Skeletal muscle tissue (tissue), 4 donors: Measurements from ENCODE around the gene FANCD2. TPM values are rescaled to one million over a fixed set of nuclear protein-coding genes. Genes with fewer than 3 reads are reported as not detected.

Experiments
- H3K27ac ChIP-seq: one replicate; pipeline ENCODE4 v1.7.0; 2013; ENCODE audit warnings: mild to moderate bottlenecking, low read depth, low read length, inconsistent platforms
- H3K27me3 ChIP-seq, 3 donors: one replicate each; pipeline ENCODE4 v1.7.0; 2013; ENCODE audit warnings: low read length in 3 of 3; ENCODE audit not compliant: control insufficient read depth in 3 of 3, insufficient read depth in 3 of 3
- H3K36me3 ChIP-seq, 3 donors: one replicate each; pipeline ENCODE4 v1.7.0; 2013; ENCODE audit warnings: low read length in 3 of 3; ENCODE audit not compliant: control insufficient read depth in 3 of 3, insufficient read depth in 3 of 3
- H3K4me1 ChIP-seq, 3 donors: one replicate each; pipeline ENCODE4 v1.7.0; 2013; ENCODE audit warnings: low read length in 3 of 3, mild to moderate bottlenecking in 3 of 3; ENCODE audit not compliant: control insufficient read depth in 3 of 3, insufficient read depth in 3 of 3
- H3K4me3 ChIP-seq, 3 donors: one replicate each; pipeline ENCODE4 v1.7.0; 2013; ENCODE audit warnings: low read length in 3 of 3
- H3K9ac ChIP-seq, 3 donors: one replicate each; pipeline ENCODE4 v1.7.0; 2013; ENCODE audit warnings: low read length in 3 of 3, mild to moderate bottlenecking in 3 of 3, moderate library complexity in 2 of 3, low read depth in 1 of 3
- H3K9me3 ChIP-seq, 3 donors: one replicate each; pipeline ENCODE4 v1.7.0; 2013; ENCODE audit warnings: low read length in 3 of 3; ENCODE audit not compliant: control insufficient read depth in 3 of 3
- total RNA-seq: library from RNA; depleted of rRNA; stranded (reverse); fragments of >200 nt; gene quantifications from one replicate; pipeline ENCODE4 v1.2.3, GENCODE V29; 2014
- donor health status: Osteomylitis.

Gene FANCD2
- total RNA-seq, result 11.5 TPM

GRCh38 chr3:10026084-10026890 is at the start of gene FANCD2:
FANCD2 (plus strand) TSS chr3:10026437; CDS start chr3:10028658, 2,221 bp downstream.
- peak within 1 kb of the TSS; percentile 62 for H3K27ac ChIP-seq
- peaks cover 16 to 19% (median 18%) of the 10 kb centered on the region in 3 donors for H3K4me1 ChIP-seq
- H3K27me3 ChIP-seq, result no peaks in the 10 kb centered on the region
- H3K36me3 ChIP-seq, result peaks cover 20 to 22% (median 22%) of the 10 kb centered on the region in 3 donors
- peak within 1 kb of the TSS; percentile 90 to 94 (median 92) for H3K9ac ChIP-seq
- no peaks in the 10 kb centered on the region for H3K9me3 ChIP-seq
- peak within 1 kb of the TSS; percentile 95 to 100 (median 99) for H3K4me3 ChIP-seq

GRCh38 chr3:9976721-9977709 is 49.2 kb upstream of the FANCD2 start:
- Histone ChIP-seq H3K9ac (peak overlapping the region; percentile 73 to 82 (median 73)), H3K36me3 (peaks cover 10 to 20% (median 13%) of the 10 kb centered on the region in 3 donors), H3K27ac (peak overlapping the region; percentile 95), H3K27me3 (no peaks in the 10 kb centered on the region), H3K4me1 (peaks cover 15 to 21% (median 16%) of the 10 kb centered on the region in 3 donors), H3K9me3 (no peaks in the 10 kb centered on the region), H3K4me3 (peak overlapping the region; percentile 68 to 73 (median 71))

- Histone ChIP-seq H3K9ac (no peak overlapping the region), H3K36me3 (peaks cover 5 to 12% (median 6%) of the 10 kb centered on the region in 3 donors), H3K27me3 (no peaks in the 10 kb centered on the region), H3K9me3 (no peaks in the 10 kb centered on the region), H3K4me3 (no peak overlapping the region), H3K27ac (peak overlapping the region; percentile 95), H3K4me1 (peaks cover 16 to 19% (median 16%) of the 10 kb centered on the region in 3 donors)
Observed at GRCh38 chr3:9978710-9979305, 47.4 kb upstream of the FANCD2 start.

GRCh38 chr3:9980251-9980650 is 46.0 kb upstream of the FANCD2 start:
- peaks cover 17 to 19% (median 18%) of the 10 kb centered on the region in 3 donors for H3K4me1 ChIP-seq
- no peak overlapping the region for H3K27ac ChIP-seq
- no peaks in the 10 kb centered on the region for H3K27me3 ChIP-seq
- no peak overlapping the region for H3K4me3 ChIP-seq
- no peaks in the 10 kb centered on the region for H3K9me3 ChIP-seq
- H3K36me3 ChIP-seq, result peaks cover 4 to 6% (median 5%) of the 10 kb centered on the region in 3 donors
- H3K9ac ChIP-seq, result no peak overlapping the region

- Histone ChIP-seq H3K9me3 (no peaks in the 10 kb centered on the region), H3K27me3 (no peaks in the 10 kb centered on the region), H3K4me1 (peaks cover 18 to 25% (median 19%) of the 10 kb centered on the region in 3 donors), H3K27ac (peak overlapping the region; percentile 76), H3K4me3 (peak overlapping the region; percentile 98 to 100 (median 100)), H3K9ac (peak overlapping the region; percentile 90 to 96 (median 94)), H3K36me3 (peaks cover 0 to 8% (median 2%) of the 10 kb centered on the region in 3 donors)
Observed at GRCh38 chr3:9986230-9986725, 40.0 kb upstream of the FANCD2 start.

GRCh38 chr3:9994086-9994844 is 32.0 kb upstream of the FANCD2 start:
- H3K9me3 ChIP-seq, result no peaks in the 10 kb centered on the region
- H3K27me3 ChIP-seq, result no peaks in the 10 kb centered on the region
- H3K4me3 ChIP-seq, result no peak overlapping the region
- H3K4me1 ChIP-seq, result no peaks in the 10 kb centered on the region
- H3K27ac ChIP-seq, result no peak overlapping the region
- H3K9ac ChIP-seq, result no peak overlapping the region
- no peaks in the 10 kb centered on the region for H3K36me3 ChIP-seq

GRCh38 chr3:10000686-10001085 is 25.6 kb upstream of the FANCD2 start:
- H3K36me3 ChIP-seq, result no peaks in the 10 kb centered on the region
- peaks cover 0 to 3% (median 0%) of the 10 kb centered on the region in 3 donors for H3K4me1 ChIP-seq
- H3K27me3 ChIP-seq, result no peaks in the 10 kb centered on the region
- H3K9ac ChIP-seq, result no peak overlapping the region
- H3K27ac ChIP-seq, result no peak overlapping the region
- H3K9me3 ChIP-seq, result no peaks in the 10 kb centered on the region
- H3K4me3 ChIP-seq, result no peak overlapping the region

- no peak overlapping the region for H3K4me3 ChIP-seq
- no peaks in the 10 kb centered on the region for H3K27me3 ChIP-seq
- H3K36me3 ChIP-seq, result no peaks in the 10 kb centered on the region
- H3K9ac ChIP-seq, result no peak overlapping the region
- H3K9me3 ChIP-seq, result no peaks in the 10 kb centered on the region
- peaks cover 0 to 13% (median 7%) of the 10 kb centered on the region in 3 donors for H3K4me1 ChIP-seq
- H3K27ac ChIP-seq, result no peak overlapping the region
Observed at GRCh38 chr3:10002951-10003350, 23.3 kb upstream of the FANCD2 start.

- H3K27ac ChIP-seq, result no peak overlapping the region
- H3K4me1 ChIP-seq, result peaks cover 13 to 27% (median 20%) of the 10 kb centered on the region in 3 donors
- no peaks in the 10 kb centered on the region for H3K27me3 ChIP-seq
- no peaks in the 10 kb centered on the region for H3K36me3 ChIP-seq
- no peak overlapping the region for H3K9ac ChIP-seq
- H3K9me3 ChIP-seq, result no peaks in the 10 kb centered on the region
- no peak overlapping the region for H3K4me3 ChIP-seq
Observed at GRCh38 chr3:10004506-10004905, 21.7 kb upstream of the FANCD2 start.
